T1000 (cell line): Measurements from ENCODE around the gene GPSM1.

Source experiments
- DNase-seq: peaks from one replicate; lab custom pipeline; 2025; ENCODE audit warnings: mixed read lengths; lab: John Stamatoyannopoulos, UW

Gene GPSM1

DNA sequence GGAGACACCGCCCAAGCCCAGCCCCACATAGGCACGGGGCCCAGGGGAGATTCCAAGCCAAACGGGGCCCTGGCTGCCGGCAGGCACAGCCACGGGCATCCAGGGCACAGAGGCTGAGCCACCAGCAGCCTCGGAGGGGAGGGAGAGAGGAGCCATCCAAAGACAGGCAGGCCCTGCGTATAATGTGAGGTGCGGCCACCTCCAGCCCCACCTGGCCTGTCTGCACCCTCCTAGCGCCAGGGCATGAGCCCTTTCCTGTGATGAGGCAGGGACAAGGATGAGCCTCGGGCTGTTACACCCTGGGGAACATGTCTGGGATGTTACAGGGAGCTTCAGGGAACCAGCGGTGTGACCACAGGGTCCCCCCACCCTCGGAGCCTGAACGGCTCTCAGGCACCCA, 22.4 kb upstream of the GPSM1 start:
- no peak for DNase-seq

DNA sequence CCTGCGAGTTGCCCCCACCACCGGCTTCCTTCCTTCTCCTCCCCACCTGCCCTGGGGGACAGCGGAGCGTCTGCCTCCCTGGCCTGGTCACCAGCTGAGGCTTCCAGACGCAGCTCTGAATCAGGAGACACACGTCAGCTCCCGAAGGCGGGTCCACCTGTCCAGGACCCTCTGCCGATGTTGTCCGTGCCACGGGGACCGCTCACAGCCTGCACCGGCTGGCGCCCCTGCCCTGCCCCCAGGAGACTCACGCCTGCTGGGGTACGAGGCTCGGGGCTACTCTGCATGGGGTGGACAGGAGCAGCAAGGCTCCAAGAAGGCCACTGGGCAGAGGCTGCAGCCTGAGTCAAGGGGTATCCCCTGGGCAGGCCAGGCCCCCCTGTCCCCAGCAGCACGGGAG, 21.5 kb upstream of the GPSM1 start:
- no peak for DNase-seq

DNA sequence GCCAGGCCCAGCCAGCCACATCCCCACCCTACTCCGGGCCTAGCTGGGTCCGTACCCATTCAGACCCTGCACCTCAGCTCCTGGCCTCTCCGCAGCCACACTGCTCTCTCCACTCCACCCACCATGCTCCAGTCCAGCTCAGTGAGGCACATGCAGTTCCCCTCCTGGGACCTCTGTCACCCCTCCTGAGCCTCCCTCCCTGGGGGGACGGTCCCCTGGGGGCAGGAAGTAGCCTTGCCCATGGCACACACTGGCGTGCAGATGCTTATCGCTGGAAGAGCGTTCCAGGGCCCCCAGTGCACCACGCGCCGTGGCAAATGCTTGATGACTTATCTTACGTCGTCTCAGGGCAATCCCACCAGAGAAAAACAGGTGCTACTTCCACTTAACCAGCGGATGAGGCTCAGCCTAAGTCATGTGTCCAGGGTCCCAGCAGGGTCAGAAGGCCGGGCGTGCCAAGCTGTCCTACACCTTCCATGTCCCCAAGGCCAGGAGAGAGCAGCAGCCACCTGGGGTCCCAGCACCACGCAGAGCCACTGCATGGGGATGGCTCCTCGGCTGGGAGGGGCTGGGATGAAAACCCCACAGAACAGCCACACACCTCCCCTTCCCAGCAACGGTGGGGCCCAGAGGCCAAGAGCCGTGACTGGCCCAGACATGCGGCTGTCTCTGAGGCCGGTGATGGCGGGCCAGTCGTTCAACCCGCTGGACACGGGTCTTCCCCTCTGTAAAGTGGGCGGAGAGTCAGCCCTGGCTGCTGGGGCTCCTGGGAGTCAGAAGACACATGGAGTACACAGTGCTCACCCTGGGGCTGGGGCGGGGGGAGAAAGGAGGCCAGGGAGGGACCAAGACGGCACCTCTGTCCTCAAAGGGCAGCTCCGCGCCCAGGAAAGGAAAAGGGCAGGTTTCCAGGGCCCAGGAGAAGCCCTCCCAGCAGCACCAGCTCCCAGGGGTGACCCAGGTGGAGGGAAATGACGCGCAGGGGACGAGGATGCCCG, 20.8 kb upstream of the GPSM1 start:
- DNase-seq, result peak; percentile 35

DNA sequence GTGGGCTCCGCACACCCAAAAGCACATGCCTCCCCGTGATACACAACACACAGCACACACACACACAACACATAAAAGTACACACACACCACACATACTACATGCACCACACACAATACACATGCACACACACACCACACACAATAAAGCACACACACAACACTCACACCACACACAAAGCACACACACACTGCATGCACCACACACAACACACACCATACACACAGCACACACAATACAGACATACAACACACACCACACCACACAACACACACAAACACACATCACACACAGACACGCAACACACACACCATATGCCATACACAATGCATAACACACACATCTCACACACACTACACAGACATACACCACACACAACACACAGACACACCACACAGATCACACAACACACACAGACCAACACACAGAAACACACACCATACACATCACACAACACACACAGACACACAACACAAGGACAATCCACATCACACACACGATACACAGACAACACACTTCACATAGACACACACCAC, 20.1 kb upstream of the GPSM1 start:
- no peak for DNase-seq

DNA sequence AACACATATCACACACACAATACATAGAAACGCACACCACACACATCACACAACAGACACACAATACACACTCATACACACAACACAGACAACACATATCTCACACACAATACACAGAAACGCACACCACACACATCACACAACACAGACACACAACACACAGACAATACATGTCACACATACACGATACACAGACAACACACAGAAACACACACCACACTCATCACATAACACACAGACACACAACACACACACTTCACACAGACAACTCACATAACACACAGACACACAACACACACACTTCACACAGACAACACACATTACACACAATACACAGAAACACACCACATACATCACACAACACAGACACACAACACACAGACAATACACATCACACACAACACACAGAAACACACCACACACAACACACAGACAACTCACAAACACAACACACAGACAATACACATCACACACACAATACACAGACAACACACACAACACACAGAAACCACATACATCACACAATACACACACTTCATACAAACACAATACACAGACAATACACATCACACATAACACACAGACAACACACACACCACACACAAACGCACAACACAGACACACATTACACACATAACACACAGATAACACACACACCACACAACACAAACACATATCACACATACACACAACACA, 19.2 kb upstream of the GPSM1 start:
- DNase-seq, result no peak

DNA sequence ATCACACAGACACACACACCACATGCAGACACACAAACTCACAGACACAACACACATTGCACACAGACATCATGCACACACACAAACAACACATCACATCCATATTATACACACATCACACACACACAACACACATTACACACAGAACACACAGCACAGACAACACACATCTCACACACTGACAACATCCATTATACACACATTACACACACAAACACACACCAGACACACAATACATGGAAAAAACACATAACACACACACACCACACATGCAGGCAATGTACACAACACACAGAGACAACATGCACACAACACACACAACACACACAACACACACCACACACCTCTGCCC, 18.7 kb upstream of the GPSM1 start:
- DNase-seq, result no peak

DNA sequence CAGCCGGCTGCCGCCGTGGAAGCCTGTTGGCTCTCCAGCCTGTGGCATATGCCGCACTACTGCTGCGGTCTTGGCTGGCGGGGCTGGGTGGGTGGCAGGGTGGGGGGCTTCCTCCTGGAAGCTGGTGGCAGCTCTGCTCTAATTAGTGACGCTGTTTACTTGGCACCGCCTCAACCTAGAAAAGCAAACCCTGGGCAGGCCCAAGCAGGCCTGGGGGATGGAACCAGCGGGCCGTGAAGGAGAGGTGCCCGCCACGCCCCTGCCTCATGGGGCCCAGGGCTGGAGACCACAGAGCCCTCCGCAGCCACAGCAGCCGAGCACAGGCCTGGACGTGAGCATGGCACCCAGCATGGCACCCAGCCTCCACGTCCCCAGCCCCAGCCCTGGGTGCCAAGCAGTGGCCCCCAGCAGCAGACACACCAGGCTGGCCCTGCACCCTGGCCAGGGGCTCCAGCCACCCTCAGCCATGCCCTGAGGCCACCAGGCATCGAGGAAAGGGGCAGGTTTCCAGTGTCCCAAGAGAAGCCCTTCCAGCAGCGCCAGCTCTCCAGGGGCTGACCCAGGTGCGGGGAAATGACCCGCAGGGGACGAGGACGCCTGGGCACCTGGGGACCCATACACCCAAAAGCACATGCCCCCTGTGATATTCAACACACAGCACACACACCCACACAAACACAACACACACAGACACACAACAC, 18.1 kb upstream of the GPSM1 start:
- DNase-seq, result no peak

DNA sequence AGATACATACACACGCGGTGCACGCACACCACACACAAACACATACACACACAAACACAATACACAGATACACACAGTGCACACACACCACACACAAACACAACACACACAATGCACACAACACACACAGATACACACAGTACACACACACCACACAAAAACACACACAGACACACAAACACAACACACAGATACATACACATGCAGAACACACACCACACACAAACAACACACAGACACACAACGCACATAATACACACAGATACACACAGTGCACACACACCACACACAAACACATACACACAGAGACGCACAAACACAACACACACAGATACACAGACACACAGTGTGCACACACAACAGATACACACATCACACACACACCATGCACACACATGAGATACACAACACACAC, 17.5 kb upstream of the GPSM1 start:
- no peak for DNase-seq

DNA sequence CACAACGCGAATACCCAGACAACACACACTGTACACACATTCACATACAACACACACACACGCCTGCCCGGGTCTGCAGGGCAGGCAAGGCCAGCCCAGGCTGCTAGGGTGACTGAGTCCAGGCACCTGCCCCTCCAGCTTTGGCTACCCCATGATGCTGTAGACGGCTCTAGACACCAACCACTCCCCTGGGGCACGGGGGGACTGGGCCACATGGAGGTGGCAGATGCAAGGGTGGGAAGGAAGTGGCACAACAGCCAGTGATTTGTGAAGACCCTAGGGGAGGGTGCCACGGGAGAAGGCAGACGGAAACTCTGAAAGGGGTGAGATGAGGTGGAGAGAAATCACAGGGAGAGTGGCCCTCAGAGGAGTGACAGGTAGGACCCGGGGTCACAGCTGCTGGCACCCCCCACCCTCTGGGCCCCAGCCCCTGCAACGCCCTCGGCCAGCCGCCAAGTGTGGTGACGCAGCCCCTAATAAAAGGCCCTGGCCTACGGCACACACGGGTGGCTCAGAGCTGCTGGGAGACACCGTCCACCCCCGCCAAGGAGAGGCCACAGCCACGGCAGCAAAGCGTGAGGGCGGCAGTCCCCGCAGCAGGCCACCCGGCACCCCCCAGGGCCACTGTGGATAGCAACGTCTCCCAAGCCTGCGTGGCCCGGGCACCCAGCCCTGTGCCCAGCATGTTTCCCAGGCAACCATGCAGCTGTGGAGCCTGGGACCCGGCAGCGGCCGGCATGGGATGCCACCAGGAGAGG, 16.9 kb upstream of the GPSM1 start:
- DNase-seq, result no peak

DNA sequence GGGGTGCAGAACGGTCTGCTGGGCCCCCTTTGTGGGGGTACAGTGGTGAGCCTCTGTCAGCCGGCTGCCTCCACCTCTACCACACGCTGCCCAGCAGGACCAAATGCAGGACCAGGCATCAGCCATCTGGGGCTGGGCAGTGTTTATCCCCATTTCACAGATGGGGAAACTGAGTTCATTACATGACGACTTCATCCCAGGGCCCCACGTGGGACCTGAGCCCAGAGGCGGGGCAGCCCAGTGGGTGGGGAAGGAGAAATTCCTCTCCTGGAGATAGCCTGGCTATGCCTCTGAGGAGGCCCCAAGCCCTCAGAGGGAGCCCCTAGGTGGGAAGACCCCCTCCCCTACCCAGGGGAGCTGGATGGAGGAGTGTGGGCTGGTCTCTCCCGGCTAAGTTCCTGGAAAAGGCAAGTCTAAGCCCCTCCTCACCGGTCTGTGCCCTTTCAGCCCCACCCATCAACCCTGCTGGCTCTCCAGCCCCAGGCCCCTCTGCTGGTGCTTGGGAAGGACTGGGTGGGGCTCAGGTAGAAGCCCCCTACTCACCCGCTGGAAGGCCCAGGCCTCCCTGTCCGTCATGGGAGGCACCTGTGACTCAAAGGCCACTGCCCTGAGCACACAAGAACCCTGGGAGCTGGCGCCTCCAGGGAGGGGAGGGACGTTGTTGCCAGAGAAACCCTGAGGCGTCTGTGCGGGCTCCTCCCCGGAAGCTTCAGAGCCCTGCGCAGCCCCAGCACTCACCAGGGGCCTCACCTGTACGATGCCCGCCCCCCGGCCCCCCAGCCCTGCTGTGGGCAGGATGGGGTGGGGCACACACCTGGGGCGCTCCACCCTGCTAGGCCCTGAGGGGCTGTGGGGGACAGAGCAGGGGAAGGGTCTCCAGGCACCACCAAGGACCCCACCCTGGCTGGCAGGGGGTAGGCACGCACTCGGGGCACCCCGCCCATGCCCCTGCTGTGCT, 16.0 kb upstream of the GPSM1 start:
- DNase-seq, result no peak

DNA sequence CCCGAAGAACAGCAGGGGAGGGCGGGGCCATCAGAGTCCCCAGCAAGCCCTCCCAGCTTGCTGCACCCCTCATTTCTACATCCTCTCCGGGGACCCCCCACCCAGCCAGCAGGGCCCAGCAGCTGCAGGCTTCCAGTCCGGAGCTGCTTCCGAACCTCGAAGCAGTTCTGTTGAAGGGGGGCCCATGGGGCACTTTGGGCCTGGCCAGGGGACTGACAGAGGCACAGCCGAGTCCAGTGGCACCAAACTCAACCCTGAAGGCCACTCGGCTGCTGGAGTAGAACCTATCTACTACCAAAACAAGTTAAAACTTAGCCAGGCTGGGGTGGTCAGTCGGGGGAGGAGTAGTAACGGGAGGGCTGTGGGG, 15.3 kb upstream of the GPSM1 start:
- DNase-seq, result no peak

DNA sequence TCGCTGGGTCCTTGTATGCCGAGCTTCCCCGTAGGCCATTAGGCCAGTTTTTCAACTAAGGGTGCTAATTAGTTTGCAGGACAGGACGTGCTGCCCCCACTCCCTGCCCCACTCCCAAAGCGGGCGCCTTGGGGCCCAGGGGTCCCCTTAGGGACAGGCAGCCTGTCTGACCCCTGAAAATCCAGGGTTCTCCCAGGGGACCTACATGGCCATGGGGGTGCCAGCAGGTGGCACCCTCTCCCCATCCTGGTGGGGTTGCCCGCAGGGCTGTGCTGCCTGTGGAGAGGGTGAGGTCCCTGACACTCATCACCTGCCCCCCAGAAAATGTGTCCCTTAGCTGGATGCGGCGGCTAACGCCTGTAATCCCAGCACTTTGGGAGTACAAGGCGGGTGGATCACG, 14.9 kb upstream of the GPSM1 start:
- DNase-seq, result no peak

DNA sequence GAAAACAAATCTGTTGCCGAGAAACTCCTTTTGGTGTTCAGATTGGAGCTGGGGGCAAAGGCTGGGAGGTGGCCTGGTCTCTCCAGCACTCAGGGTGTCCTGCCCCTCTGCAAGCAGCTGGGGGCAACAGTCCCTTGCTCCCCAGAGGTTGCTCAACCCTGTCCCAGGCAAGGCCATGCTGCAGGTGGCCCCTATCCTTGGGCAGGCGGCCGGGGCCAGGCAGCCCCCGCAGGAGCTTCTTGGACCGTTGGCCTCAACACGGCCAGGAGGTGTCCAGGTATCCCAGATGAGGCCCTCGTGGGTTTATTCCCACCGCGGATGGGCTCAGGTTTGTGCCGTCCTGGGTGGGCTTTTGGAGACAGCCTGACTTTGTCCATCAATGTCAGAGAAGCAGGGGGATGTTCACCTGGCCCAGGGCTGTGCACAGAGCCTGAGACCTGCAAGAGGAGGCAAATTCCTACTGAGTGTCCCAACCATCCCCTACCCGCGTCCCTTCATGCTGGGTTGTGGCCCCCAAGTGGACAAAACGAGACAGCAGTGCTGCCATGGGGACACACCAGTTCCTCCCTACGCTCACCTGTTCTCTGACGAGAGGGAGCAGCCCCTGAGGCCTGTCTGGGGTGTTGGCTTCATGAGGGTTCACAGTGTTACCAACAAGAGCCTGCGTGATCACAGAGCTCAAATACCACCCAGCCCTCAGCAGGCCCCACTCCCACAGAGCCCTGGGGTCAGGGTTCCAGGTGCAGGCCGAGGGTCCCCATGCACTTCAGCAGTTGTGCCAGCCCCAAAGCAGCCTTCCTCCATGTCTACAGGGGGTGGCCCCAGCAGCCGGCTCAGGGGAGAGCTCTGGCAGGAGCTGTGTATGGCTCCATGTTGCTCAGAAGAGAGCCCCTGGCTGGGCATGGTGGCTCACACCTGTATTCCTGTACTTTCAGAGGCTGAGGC, 14.0 kb upstream of the GPSM1 start:
- DNase-seq, result no peak

DNA sequence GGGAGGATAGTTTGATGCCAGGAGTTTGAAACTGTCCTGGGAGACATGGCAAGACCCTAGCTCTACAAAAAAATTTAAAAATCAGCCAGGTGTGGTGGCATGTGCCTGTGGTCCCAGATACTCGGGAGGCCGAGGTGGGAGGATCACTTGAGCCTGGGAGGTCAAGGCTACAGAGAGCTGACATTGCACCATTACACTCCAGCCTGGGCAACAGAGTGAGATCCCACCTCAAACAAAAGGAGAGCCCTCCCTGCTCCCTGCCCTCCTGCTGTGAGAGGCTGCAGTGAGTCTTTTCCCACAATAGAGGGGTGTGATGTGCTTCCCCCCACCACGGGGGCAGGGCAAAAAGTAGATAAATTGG, 13.3 kb upstream of the GPSM1 start:
- no peak for DNase-seq

DNA sequence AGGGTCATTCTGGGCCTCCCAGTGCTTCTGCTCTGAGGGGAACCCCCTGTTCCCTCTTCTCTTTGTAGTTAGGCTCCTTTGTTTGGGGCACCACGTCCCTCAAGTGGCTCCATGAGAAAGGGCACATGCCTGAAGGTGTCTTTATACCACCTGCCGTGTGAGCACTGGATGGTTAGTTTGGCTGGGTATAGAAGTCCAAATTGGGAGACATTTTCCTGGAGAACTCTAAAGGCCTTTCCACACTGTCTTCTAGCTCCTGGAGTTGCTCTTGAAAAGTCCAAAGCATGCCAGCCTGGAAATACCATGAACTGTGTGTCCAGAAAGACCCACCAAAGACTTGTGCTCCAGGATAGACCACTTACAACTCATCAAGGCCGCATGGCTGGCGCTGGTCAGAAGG, 12.4 kb upstream of the GPSM1 start:
- DNase-seq, result no peak

DNA sequence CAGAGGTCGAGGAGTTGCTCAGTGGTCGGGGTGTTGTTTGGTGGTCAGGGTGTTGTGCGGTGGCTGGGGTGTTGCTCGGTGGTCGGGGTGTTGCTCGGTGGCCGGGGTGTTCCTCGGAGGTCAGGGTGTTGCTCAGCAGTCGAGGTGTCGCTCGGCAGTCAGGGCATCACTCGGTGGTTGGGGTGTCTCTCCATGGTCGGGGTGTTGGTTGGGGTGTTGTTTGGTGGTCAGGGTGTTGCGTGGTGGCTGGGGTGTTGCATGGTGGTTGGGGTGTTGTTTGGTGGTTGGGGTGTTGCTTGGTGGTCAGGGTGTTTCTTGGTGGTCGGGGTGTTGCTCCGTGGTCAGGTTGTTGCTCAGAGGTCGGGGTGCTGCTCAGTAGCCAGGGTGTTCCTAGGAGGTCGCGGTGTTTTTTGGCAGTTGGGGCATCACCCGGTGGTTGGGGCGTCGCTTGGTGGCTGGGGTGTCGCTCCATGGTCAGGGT, 11.0 kb upstream of the GPSM1 start:
- DNase-seq, result no peak

DNA sequence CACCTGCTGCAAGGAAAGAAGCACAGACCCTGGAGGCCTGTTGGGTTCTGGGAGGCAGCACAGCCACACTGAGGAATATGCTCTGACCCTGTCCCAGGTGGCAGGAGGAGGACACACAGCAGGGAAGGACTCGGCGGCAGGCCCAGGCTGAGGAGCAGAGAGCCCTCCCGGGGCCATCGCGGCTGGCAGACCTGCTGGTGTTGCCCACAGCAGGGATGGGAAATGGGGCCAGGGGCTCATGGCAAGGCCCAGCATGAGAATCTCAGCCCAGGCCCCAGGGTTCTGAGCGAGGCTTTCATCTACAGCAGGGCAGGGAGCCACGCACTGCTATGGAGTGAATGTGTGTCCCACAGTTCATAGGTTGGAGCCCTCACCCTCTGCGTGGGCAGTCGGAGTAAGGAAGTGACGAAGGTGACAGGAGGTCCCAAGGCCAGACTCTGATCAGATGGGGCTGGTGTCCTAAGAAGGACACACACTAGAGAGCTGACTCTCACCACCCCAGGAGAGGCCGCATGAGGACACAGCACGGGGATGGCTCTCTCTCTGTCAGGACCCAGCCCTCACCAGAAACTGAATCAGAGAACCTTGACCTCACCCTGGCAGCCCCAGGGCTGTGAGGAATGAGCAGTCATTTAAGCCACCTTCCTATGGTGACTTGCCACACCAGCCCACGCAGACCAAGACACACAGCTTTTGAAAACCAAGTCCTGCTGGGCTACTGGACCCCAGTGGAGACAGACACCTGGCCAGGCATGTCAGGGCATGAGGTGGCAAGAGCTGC, 10.3 kb upstream of the GPSM1 start:
- DNase-seq, result no peak

DNA sequence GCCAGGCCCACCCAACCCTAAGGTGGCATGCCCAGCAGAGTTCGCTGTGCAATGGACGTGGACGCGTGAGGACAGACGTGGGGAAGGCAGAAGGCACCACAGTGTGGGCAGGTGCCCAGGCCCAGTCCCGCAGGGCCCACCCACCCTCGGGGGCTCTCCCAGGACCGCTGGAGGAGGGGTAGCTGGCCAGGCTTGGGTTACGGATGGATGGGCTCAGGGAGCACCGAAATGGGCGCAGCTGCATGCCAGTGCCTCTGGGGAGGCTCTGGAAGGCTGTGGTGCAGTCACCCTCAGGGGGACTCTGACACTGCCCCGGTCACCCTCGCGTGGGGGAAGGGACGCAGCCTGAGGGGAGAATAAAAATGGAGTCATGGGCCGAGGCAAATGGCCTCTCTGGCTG, 9.6 kb upstream of the GPSM1 start:
- DNase-seq, result no peak
